Heart right ventricle (tissue), 16 donors: Measurements from ENCODE around the gene TMEM198. TPM values are rescaled to one million over a fixed set of nuclear protein-coding genes. Genes with fewer than 3 reads are reported as not detected.

ENCODE experiments used
- ATAC-seq, 8 donors: fragments of 200-7000 bp; cut with Tn5 transposase; one replicate each; pipeline ENCODE4 v1.9.1; 2020; ENCODE audit warnings: mild to moderate bottlenecking in 8 of 8, moderate library complexity in 8 of 8, moderate number of reproducible peaks in 1 of 8
- DNase-seq, 2 donors: peaks; one replicate each; pipeline ENCODE4 v3.0.0-alpha.2; 2020
- H3K27ac ChIP-seq, 10 donors: fragments of 200-600 bp; sonication (generic) in 2 of 10; one replicate each; pipeline versions ENCODE4 v1.5.0 to v1.8.0; 2020 to 2022; ENCODE audit warnings: mild to moderate bottlenecking in 3 of 10
- H3K27me3 ChIP-seq, 7 donors: fragments of 200-600 bp; one replicate each; pipeline ENCODE4 v1.8.0; 2021 to 2022; ENCODE audit warnings: mild to moderate bottlenecking in 2 of 7
- H3K36me3 ChIP-seq, 9 donors: fragments of 200-600 bp; sonication (generic) in 1 of 9; one replicate each; pipeline versions ENCODE4 v1.5.0 to v1.8.0; 2020 to 2022; ENCODE audit warnings: mild to moderate bottlenecking in 2 of 9
- H3K4me1 ChIP-seq, 9 donors: fragments of 200-600 bp; sonication (generic) in 1 of 9; one replicate each; pipeline versions ENCODE4 v1.5.0 to v1.8.0; 2020 to 2022; ENCODE audit warnings: mild to moderate bottlenecking in 4 of 9
- H3K4me3 ChIP-seq, 10 donors: fragments of 200-600 bp; sonication (generic) in 2 of 10; one replicate each; pipeline versions ENCODE4 v1.5.0 to v1.8.0; 2020 to 2022; ENCODE audit warnings: mild to moderate bottlenecking in 7 of 10, moderate library complexity in 2 of 10
- H3K9me3 ChIP-seq, 11 donors: fragments of 200-600 bp in 10 of 11; sonication (generic) in 2 of 11; one replicate each; pipeline versions ENCODE4 v1.5.0 to v1.8.0; 2013 to 2022; ENCODE audit warnings: mild to moderate bottlenecking in 2 of 11, control low read depth in 1 of 11, moderate library complexity in 1 of 11
- WGBS, 2 donors: extraction: QIAGEN DNeasy Blood & Tissue Kit; methylation state at CpG; one replicate each; pipeline ENCODE4 v1.1.7; 2013; ENCODE audit warnings: inconsistent platforms in 1 of 2; 5-methylcytosine and 5-hydroxymethylcytosine counted together
- intact Hi-C, 10 donors: fragments of 100-400 bp; cut with DNase I; formaldehyde crosslinking; loops; one replicate each; pipeline versions ENCODE4 v1.11.1 to v1.14.2; 2022
- polyA plus RNA-seq, 2 donors: library from polyadenylated mRNA; stranded (reverse); fragments of 200-250 nt; gene quantifications; one replicate each; pipeline ENCODE4 v1.2.3, GENCODE V29; 2013
- total RNA-seq, 10 donors: library from RNA; stranded (reverse); fragmentation: NEBNext Ultra II Directional in 3 of 10; extraction: Animal tissue kit (Norgen Biotek cat#: 25700) in 3 of 10; gene quantifications; one replicate each; pipeline versions ENCODE4 v1.2.1 to v1.2.4, GENCODE V29; 2021 to 2023
- TF ChIP-seq, protein P1 (sequence below), 9 donors: fragments of 200-600 bp; sonication (generic) in 2 of 9; IDR thresholded peaks; one replicate each; pipeline versions ENCODE4 v1.5.0 to v1.8.0; 2021 to 2022; ENCODE audit warnings: antibody characterized with exemption in 9 of 9, mild to moderate bottlenecking in 5 of 9, moderate library complexity in 1 of 9
- donor health status: Arrhythmogenic right ventricular cardiomyopathy.
- donor health status: ischemic (EF 13 %, LVEDD 7.1; RV severe dilation, severe dysfunction).
- donor health status: healthy with polysubstance abuse.
- donor health status: DM: no; HTN: yes; CAD: no.
- donor health status: DM: no; HTN: no; CAD: no.
- donor health status: ischemic (EF 25% LVEDD 6.9; RV normal size, moderate dysfunction).
- donor health status: ischemic (EF 25% LVEDD 5.7; RV mildly dilated, moderate dysfunction).
- donor health status: healthy.
- donor health status: DM: yes; HTN: yes; CAD: no.
- donor health status: Ischemic cardiomyopathy.
- donor health status: ischemic (EF 35%, LVEDD 5.7; RV mildly dilated, moderate dysfunction).
- donor health status: nonischemic (EF 11% LVEDD 7.7; RV severe dilation, severe dysfunction).
- donor health status: DM: yes; HTN: yes; CAD: no.
- donor health status: PGD.
- donor health status: ischemic (EF 29% LVEDD 5.4; RV normal size, mild dysfunction).
- donor health status: nonischemic (EF 23%, LVEDD 6.1; RV moderate dilation, normal function).

Gene TMEM198
- total and polyA plus RNA-seq, 12 donors, result 0.59 to 10.7 (median 1.9) TPM

- 93 to 96% methylated on average over 20 of the region's 20 CpGs for whole genome bisulfite sequencing, 2 donors
Measured at GRCh38 chr2:219555956-219556355, 12.1 kb downstream of the TMEM198 start.

DNA sequence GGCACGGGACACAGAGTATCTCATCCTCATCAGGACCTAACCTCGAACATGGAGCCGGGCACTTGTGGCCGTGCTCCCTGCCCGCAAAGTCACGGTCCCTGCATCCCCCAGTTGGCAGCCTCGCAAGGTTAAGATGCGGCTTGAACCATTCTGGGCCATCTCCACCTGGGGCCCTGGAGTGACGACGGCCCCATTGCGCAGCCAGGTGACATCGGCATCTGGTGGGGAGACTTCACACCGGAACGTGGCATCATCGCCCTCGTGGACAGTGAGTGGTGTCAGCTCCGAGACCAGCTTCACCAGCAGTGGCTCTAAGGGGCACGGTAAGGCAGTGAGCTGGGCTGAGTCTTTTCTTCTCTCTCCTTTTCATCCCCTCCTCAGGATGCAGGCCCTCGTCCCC, 12.6 kb downstream of the TMEM198 start:
- ATAC-seq, result no peak
- H3K4me3 ChIP-seq, result no peak overlapping the region
- H3K27me3 ChIP-seq, result peaks cover 0 to 30% (median 23%) of the 10 kb centered on the region in 7 donors
- no peaks in the 10 kb centered on the region for H3K9me3 ChIP-seq
- intact Hi-C loops, result no loop called here
- peaks cover 12 to 33% (median 23%) of the 10 kb centered on the region in 9 donors for H3K4me1 ChIP-seq
- no peak for DNase-seq
- H3K27ac ChIP-seq, result no peak overlapping the region
- TF ChIP-seq, protein P1, sequence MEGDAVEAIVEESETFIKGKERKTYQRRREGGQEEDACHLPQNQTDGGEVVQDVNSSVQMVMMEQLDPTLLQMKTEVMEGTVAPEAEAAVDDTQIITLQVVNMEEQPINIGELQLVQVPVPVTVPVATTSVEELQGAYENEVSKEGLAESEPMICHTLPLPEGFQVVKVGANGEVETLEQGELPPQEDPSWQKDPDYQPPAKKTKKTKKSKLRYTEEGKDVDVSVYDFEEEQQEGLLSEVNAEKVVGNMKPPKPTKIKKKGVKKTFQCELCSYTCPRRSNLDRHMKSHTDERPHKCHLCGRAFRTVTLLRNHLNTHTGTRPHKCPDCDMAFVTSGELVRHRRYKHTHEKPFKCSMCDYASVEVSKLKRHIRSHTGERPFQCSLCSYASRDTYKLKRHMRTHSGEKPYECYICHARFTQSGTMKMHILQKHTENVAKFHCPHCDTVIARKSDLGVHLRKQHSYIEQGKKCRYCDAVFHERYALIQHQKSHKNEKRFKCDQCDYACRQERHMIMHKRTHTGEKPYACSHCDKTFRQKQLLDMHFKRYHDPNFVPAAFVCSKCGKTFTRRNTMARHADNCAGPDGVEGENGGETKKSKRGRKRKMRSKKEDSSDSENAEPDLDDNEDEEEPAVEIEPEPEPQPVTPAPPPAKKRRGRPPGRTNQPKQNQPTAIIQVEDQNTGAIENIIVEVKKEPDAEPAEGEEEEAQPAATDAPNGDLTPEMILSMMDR (IDR thresholded peaks at IDR 0.05), result no peak
- 95% methylated on average over 19 of the region's 19 CpGs for WGBS, 2 donors
- H3K36me3 ChIP-seq, result peaks cover 0 to 38% (median 3%) of the 10 kb centered on the region in 9 donors

More at GRCh38 chr2:219555956-219556355, 12.1 kb downstream of the TMEM198 start:
- no peak for ATAC-seq
- H3K4me1 ChIP-seq, result peaks cover 12 to 34% (median 21%) of the 10 kb centered on the region in 9 donors
- no peak overlapping the region for H3K27ac ChIP-seq
- intact Hi-C loops, result no loop called here
- DNase-seq, result no peak
- peaks cover 0 to 33% (median 25%) of the 10 kb centered on the region in 7 donors for H3K27me3 ChIP-seq
- TF ChIP-seq, protein P1 (IDR thresholded peaks at IDR 0.05), result no peak
- no peak overlapping the region for H3K4me3 ChIP-seq
- H3K9me3 ChIP-seq, result no peaks in the 10 kb centered on the region
- H3K36me3 ChIP-seq, result peaks cover 0 to 33% (median 3%) of the 10 kb centered on the region in 9 donors

DNA sequence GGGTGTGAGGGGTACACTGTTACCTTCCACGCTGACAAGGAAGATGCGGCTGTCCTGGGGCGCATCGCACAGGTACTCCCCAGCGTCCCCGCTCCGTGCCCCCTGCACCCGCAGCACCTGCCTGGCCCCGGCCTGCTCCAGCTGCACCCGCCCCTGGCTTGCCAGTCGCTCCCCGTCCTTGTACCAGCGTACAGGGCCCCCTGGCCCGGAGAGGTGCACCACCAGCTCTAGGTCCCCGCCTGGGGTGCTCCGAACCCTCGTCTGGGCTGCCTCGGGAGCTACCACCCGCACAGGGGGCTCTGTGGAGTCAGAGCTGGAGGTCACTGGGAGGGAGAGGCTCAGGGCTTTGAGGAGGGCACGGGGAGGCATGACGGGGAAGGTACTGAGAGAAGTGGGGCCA, 13.5 kb downstream of the TMEM198 start:
- TF ChIP-seq, protein P1 (IDR thresholded peaks at IDR 0.05), result no peak
- WGBS, 2 donors, result 93% methylated on average over 21 of the region's 21 CpGs

GRCh38 chr2:219557791-219558785, 14.3 kb downstream of the TMEM198 start:
- 94 to 95% methylated on average over 25 of the region's 25 CpGs for WGBS, 2 donors
- Histone ChIP-seq H3K27me3 (peaks cover 0 to 15% (median 9%) of the 10 kb centered on the region in 7 donors), H3K9me3 (no peaks in the 10 kb centered on the region), H3K4me3 (no peak overlapping the region), H3K36me3 (peaks cover 0 to 54% (median 5%) of the 10 kb centered on the region in 9 donors), H3K4me1 (peaks cover 3 to 25% (median 7%) of the 10 kb centered on the region in 9 donors), H3K27ac (no peak overlapping the region)
- intact Hi-C loops, result no loop called here
- TF ChIP-seq, protein P1 (IDR thresholded peaks at IDR 0.05), result no peak
- DNase-seq (no peak), ATAC-seq (no peak)

More for the DNA sequence above, 13.5 kb downstream of the TMEM198 start:
- DNase-seq (no peak), ATAC-seq (no peak)
- peaks cover 8 to 32% (median 15%) of the 10 kb centered on the region in 9 donors for H3K4me1 ChIP-seq
- intact Hi-C loops, result no loop called here
- no peak overlapping the region for H3K4me3 ChIP-seq
- H3K36me3 ChIP-seq, result peaks cover 0 to 47% (median 5%) of the 10 kb centered on the region in 9 donors
- no peak overlapping the region for H3K27ac ChIP-seq
- H3K27me3 ChIP-seq, result peaks cover 0 to 22% (median 16%) of the 10 kb centered on the region in 7 donors
- H3K9me3 ChIP-seq, result no peaks in the 10 kb centered on the region
